Upper lobe of left lung (tissue), 4 donors: Measurements from ENCODE around the gene DYNLRB2.

Experiments
- CTCF ChIP-seq, 6 experiments: fragments of 450-650 bp in 4 of 6; fragments of 200-600 bp in 2 of 6; sonication (generic) in 2 of 6; IDR thresholded peaks; one replicate each; pipeline ENCODE4 v1.5.1; 2016 to 2019; ENCODE audit warnings: antibody characterized with exemption in 6 of 6
- EP300 ChIP-seq, 4 donors: sonication (generic); formaldehyde crosslinking; IDR thresholded peaks; one replicate each; pipeline ENCODE4 v1.5.1; 2017; ENCODE audit warnings: antibody characterized with exemption in 4 of 4, control low read depth in 2 of 4
- POLR2A ChIP-seq, 4 donors: fragments of 450-650 bp; IDR thresholded peaks; one replicate each; pipeline ENCODE4 v1.5.1; 2016 to 2017; ENCODE audit warnings: antibody characterized with exemption in 4 of 4, mild to moderate bottlenecking in 2 of 4
- POLR2AphosphoS5 ChIP-seq, 2 donors: sonication (generic); formaldehyde crosslinking; IDR thresholded peaks; one replicate each; pipeline ENCODE4 v1.5.1; 2017; ENCODE audit warnings: antibody characterized with exemption in 2 of 2

- no peak for TF ChIP-seq CTCF (IDR thresholded peaks at IDR 0.05)
- no peak for TF ChIP-seq POLR2A (IDR thresholded peaks at IDR 0.05)
- no peak for TF ChIP-seq EP300 (IDR thresholded peaks at IDR 0.05)
- no peak for TF ChIP-seq POLR2AphosphoS5 (IDR thresholded peaks at IDR 0.05)
Measured at GRCh38 chr16:80517846-80518245, 22.9 kb upstream of the DYNLRB2 start.
